ENCODE measurements around the gene VEGFA.
A peak's percentile ranks its signal among the peaks of the same experiment; 100 is the strongest.

Gene VEGFA

DNA sequence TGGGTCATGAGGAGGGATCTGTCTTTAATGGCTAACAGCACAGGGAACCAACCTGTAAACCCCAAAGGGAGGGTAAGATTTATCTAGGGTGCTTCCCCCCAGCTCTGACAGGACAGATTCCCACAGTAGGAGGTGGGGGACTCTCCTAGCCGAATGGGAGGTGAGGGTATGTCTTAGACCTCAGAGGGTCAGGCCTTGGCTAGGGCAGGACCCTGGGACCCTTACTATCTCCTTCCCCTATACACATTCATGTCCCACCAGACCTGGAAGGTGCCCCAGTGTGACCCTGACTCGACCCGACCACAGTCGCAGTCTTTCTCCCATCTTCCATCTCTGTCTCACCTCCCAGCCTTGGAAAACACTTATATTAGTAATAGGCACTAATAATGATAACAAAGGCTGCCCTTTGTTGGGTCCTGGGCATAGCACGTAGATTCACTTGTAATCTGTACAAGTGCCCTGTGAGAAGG lies 36.8 kb downstream of the VEGFA start:
- H4K91ac ChIP-seq (ENCODE audit: low read depth, low read length), result peak overlapping the region; percentile 17
- H3K27ac ChIP-seq (ENCODE audit: low read depth, low read length), result no peak overlapping the region
- H4K12ac ChIP-seq (ENCODE audit: low read depth, low read length), result no peak overlapping the region
- H3K9ac ChIP-seq (ENCODE audit: low read length), result no peak overlapping the region
- peaks cover 28 to 32% of the 10 kb centered on the region in 2 experiments for H3K4me1 ChIP-seq (ENCODE audit: control insufficient read depth in 1 of 2, insufficient read depth in 2 of 2, low read length in 2 of 2)
- H3K9me3 ChIP-seq (ENCODE audit: insufficient read depth, low read depth, low read length), result no peaks in the 10 kb centered on the region
- no CpG with 5 or more reads among the region's 5 CpGs for WGBS (ENCODE audit: extremely low coverage, insufficient coverage, insufficient read length)
- H3K79me1 ChIP-seq (ENCODE audit: low read length), result peaks cover 9% of the 10 kb centered on the region
- peak overlapping the region; percentile 39 for H2AK5ac ChIP-seq (ENCODE audit: low read length)
- no peak for DNase-seq
- H3K36me3 ChIP-seq (ENCODE audit: control insufficient read depth in 1 of 2, insufficient read depth in 2 of 2, low read length in 2 of 2), result no peaks in the 10 kb centered on the region
- no peak overlapping the region for H4K8ac ChIP-seq (ENCODE audit: low read depth, low read length)
- no peak overlapping the region for H3K4me2 ChIP-seq (ENCODE audit: low read length)
- H3K23ac ChIP-seq (ENCODE audit: low read length), result no peak overlapping the region
- peak overlapping the region; percentile 20 for H3K14ac ChIP-seq (ENCODE audit: low read length)
- no peaks in the 10 kb centered on the region for H3K27me3 ChIP-seq (ENCODE audit: insufficient read depth, low read length)
- no peak overlapping the region for H3K4me3 ChIP-seq (ENCODE audit: low read depth, low read length)
- no peaks in the 10 kb centered on the region for H3K79me2 ChIP-seq (ENCODE audit: control insufficient read depth, insufficient read depth, low read length, poor library complexity)
- peak overlapping the region; percentile 4 for H3K18ac ChIP-seq (ENCODE audit: low read length)
- H2BK12ac ChIP-seq (ENCODE audit: low read length), result peak overlapping the region; percentile 65
- peak overlapping the region; percentile 16 for H2BK120ac ChIP-seq (ENCODE audit: insufficient read depth, low read length, poor library complexity)
- H2BK5ac ChIP-seq (ENCODE audit: low read depth, low read length, poor library complexity), result peak overlapping the region; percentile 18
- H2AFZ ChIP-seq (ENCODE audit: insufficient read depth, low read length, poor library complexity), result no peak overlapping the region
- no peak overlapping the region for H3K4ac ChIP-seq (ENCODE audit: low read depth, low read length)

DNA sequence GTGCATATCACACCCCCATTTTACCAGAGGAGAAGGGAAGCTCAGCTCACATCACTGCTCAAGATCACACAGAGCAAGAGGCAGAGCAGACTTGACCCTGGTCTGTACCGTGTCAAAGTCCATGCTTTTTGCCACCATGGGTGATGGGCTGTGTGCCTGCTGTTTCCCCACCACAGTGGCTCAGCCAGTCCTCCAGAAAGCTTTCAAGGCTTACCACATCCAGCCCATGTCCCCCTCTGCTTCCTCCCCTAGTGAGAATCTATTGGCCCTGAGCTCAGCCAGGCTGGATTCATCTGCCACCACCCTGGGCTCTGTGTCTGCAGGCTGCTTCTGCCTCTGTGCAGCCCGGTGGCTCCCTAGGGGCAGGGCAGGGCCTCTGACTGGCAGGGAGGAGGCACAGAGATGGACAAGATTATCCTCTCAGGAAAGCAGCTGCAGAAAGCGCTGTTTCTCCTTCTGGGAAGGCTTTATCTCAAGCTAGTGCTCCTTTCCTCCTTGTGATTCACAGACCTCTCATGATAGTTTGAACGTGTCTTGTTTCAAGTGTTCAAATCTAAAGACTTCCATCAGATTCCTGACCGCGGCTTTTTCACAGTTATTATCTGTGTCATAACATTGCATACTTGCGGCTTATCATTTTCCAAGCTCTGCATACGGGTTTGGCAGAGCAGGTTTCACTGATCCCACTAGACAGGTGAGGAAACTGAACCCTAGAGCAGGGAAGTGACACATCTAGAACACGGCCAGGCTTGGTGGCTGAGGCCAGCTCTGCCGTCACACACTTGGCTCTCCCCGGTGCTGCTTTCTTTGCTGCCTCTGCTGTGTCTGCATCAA lies 37.4 kb downstream of the VEGFA start:
- H3K27ac ChIP-seq (ENCODE audit: low read depth, low read length), result no peak overlapping the region
- H3K9me3 ChIP-seq (ENCODE audit: insufficient read depth, low read depth, low read length), result no peaks in the 10 kb centered on the region
- no peak overlapping the region for H3K23ac ChIP-seq (ENCODE audit: low read length)
- H3K18ac ChIP-seq (ENCODE audit: low read length), result peak overlapping the region; percentile 4
- H3K79me2 ChIP-seq (ENCODE audit: control insufficient read depth, insufficient read depth, low read length, poor library complexity), result no peaks in the 10 kb centered on the region
- H3K4me3 ChIP-seq (ENCODE audit: low read depth, low read length), result no peak overlapping the region
- no peaks in the 10 kb centered on the region for H3K27me3 ChIP-seq (ENCODE audit: insufficient read depth, low read length)
- peak overlapping the region; percentile 16 for H2BK120ac ChIP-seq (ENCODE audit: insufficient read depth, low read length, poor library complexity)
- WGBS (ENCODE audit: extremely low coverage, insufficient coverage, insufficient read length), result no CpG with 5 or more reads among the region's 11 CpGs
- H3K4ac ChIP-seq (ENCODE audit: low read depth, low read length), result no peak overlapping the region
- no peak overlapping the region for H2BK12ac ChIP-seq (ENCODE audit: low read length)
- H4K91ac ChIP-seq (ENCODE audit: low read depth, low read length), result no peak overlapping the region
- no peak overlapping the region for H3K4me2 ChIP-seq (ENCODE audit: low read length)
- H3K36me3 ChIP-seq (ENCODE audit: control insufficient read depth in 1 of 2, insufficient read depth in 2 of 2, low read length in 2 of 2), result no peaks in the 10 kb centered on the region
- DNase-seq, result peak; percentile 94 to 99
- no peak overlapping the region for H3K9ac ChIP-seq (ENCODE audit: low read length)
- H4K12ac ChIP-seq (ENCODE audit: low read depth, low read length), result no peak overlapping the region
- H4K8ac ChIP-seq (ENCODE audit: low read depth, low read length), result no peak overlapping the region
- peaks cover 9% of the 10 kb centered on the region for H3K79me1 ChIP-seq (ENCODE audit: low read length)
- H3K14ac ChIP-seq (ENCODE audit: low read length), result peak overlapping the region; percentile 11
- no peak overlapping the region for H2AFZ ChIP-seq (ENCODE audit: insufficient read depth, low read length, poor library complexity)
- H2BK5ac ChIP-seq (ENCODE audit: low read depth, low read length, poor library complexity), result no peak overlapping the region
- H3K4me1 ChIP-seq (ENCODE audit: control insufficient read depth in 1 of 2, insufficient read depth in 2 of 2, low read length in 2 of 2), result peaks cover 28 to 32% of the 10 kb centered on the region in 2 experiments
- peak overlapping the region; percentile 39 for H2AK5ac ChIP-seq (ENCODE audit: low read length)

DNA sequence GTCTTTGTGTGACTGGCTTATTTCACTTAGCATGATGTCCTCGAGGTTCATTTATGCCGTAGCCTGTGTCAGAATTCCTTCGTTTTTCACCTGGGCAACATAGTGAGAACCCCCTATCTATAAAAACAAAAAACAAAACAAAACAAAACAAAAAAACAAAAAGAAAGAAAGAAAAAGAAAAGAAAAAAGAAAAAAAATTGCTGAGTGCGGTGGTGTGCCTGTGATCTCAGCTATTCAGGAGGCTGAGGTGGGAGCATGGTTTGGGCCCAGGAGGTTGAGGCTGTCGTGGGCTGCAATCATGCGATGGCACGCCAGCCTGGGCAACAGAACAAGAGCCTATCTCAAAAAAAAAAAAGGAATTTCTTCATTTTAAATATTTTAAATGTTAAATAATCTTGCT lies 38.4 kb downstream of the VEGFA start:
- Histone ChIP-seq H3K27ac (ENCODE audit: low read depth, low read length) (no peak overlapping the region), H3K4me3 (ENCODE audit: low read depth, low read length) (no peak overlapping the region), H4K12ac (ENCODE audit: low read depth, low read length) (no peak overlapping the region), H3K36me3 (ENCODE audit: control insufficient read depth in 1 of 2, insufficient read depth in 2 of 2, low read length in 2 of 2) (no peaks in the 10 kb centered on the region), H3K9me3 (ENCODE audit: insufficient read depth, low read depth, low read length) (no peaks in the 10 kb centered on the region), H4K91ac (ENCODE audit: low read depth, low read length) (no peak overlapping the region), H3K27me3 (ENCODE audit: insufficient read depth, low read length) (no peaks in the 10 kb centered on the region), H2BK5ac (ENCODE audit: low read depth, low read length, poor library complexity) (no peak overlapping the region), H3K4me2 (ENCODE audit: low read length) (no peak overlapping the region), H2AK5ac (ENCODE audit: low read length) (no peak overlapping the region), H3K4ac (ENCODE audit: low read depth, low read length) (no peak overlapping the region), H2BK120ac (ENCODE audit: insufficient read depth, low read length, poor library complexity) (no peak overlapping the region), H4K8ac (ENCODE audit: low read depth, low read length) (no peak overlapping the region), H3K79me2 (ENCODE audit: control insufficient read depth, insufficient read depth, low read length, poor library complexity) (no peaks in the 10 kb centered on the region), H3K79me1 (ENCODE audit: low read length) (peaks cover 9% of the 10 kb centered on the region), H3K18ac (ENCODE audit: low read length) (no peak overlapping the region), H3K9ac (ENCODE audit: low read length) (no peak overlapping the region), H3K23ac (ENCODE audit: low read length) (no peak overlapping the region), H2AFZ (ENCODE audit: insufficient read depth, low read length, poor library complexity) (no peak overlapping the region), H3K14ac (ENCODE audit: low read length) (no peak overlapping the region), H2BK12ac (ENCODE audit: low read length) (no peak overlapping the region), H3K4me1 (ENCODE audit: control insufficient read depth in 1 of 2, insufficient read depth in 2 of 2, low read length in 2 of 2) (peaks cover 28 to 31% of the 10 kb centered on the region in 2 experiments)
- DNase-seq, result no peak
- WGBS (ENCODE audit: extremely low coverage, insufficient coverage, insufficient read length), result no CpG with 5 or more reads among the region's 7 CpGs

DNA sequence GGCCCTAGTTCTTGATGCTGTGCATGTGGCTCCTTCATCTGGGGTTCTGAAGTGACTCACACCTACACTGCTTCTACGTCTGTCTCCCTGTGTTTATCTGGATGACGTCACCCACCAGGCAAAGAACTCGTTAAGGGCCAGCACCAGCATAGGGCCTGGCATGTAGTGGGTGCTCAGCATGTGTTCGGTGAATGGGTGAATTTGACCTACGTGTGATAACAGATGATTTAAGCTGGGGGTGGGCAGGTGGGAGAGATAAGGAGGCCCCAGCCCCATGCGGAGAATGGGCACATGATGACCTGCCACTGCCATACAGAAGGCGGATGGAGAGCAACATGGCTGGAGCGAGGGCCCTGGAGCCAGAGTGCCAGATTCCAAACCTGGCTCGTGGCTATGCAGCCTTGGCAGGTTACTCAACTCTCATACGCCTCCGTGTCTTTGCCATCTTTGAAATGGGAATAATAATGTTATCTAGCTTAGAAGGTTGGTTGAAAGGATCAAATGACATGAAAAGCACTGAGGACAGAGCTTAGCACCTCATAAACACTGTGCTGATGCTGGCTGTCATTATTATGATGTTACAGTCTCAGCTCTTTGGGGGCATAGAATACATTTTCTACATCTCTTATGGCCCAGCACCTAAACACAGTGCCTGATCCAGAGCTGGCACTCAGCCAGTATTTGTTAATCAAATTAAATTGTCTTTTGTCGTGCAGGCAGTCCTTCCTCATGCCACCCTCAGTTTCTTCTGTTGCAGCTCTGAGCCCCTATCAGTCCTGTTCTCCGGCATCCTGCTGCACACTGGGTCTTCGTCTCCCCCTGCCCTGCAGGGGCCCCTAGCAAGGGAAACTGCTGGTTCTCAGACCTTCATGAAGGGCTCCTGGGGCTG lies 39.6 kb downstream of the VEGFA start:
- Histone ChIP-seq H2BK12ac (ENCODE audit: low read length) (no peak overlapping the region), H3K14ac (ENCODE audit: low read length) (no peak overlapping the region), H3K23ac (ENCODE audit: low read length) (no peak overlapping the region), H3K79me1 (ENCODE audit: low read length) (peaks cover 9% of the 10 kb centered on the region), H2AFZ (ENCODE audit: insufficient read depth, low read length, poor library complexity) (no peak overlapping the region), H3K9ac (ENCODE audit: low read length) (no peak overlapping the region), H4K8ac (ENCODE audit: low read depth, low read length) (no peak overlapping the region), H3K4me1 (ENCODE audit: control insufficient read depth in 1 of 2, insufficient read depth in 2 of 2, low read length in 2 of 2) (peaks cover 21 to 24% of the 10 kb centered on the region in 2 experiments), H2BK120ac (ENCODE audit: insufficient read depth, low read length, poor library complexity) (no peak overlapping the region), H4K12ac (ENCODE audit: low read depth, low read length) (no peak overlapping the region), H3K4ac (ENCODE audit: low read depth, low read length) (no peak overlapping the region), H2BK5ac (ENCODE audit: low read depth, low read length, poor library complexity) (no peak overlapping the region), H3K36me3 (ENCODE audit: control insufficient read depth in 1 of 2, insufficient read depth in 2 of 2, low read length in 2 of 2) (no peaks in the 10 kb centered on the region), H2AK5ac (ENCODE audit: low read length) (no peak overlapping the region), H3K9me3 (ENCODE audit: insufficient read depth, low read depth, low read length) (no peaks in the 10 kb centered on the region), H3K4me2 (ENCODE audit: low read length) (no peak overlapping the region), H3K4me3 (ENCODE audit: low read depth, low read length) (no peak overlapping the region), H3K79me2 (ENCODE audit: control insufficient read depth, insufficient read depth, low read length, poor library complexity) (no peaks in the 10 kb centered on the region), H3K27ac (ENCODE audit: low read depth, low read length) (no peak overlapping the region), H3K27me3 (ENCODE audit: insufficient read depth, low read length) (no peaks in the 10 kb centered on the region), H4K91ac (ENCODE audit: low read depth, low read length) (no peak overlapping the region), H3K18ac (ENCODE audit: low read length) (no peak overlapping the region)
- DNase-seq, result no peak
- WGBS (ENCODE audit: extremely low coverage, insufficient coverage, insufficient read length), result no CpG with 5 or more reads among the region's 14 CpGs

Data from trophoblast cell (in vitro differentiated cells and primary cell).